Large intestine (tissue), 3 donors: ENCODE data around the gene ITPKB. TPM values are rescaled to one million over a fixed set of nuclear protein-coding genes. Genes with fewer than 3 reads are reported as not detected.

Experiments
- DNase-seq, 2 donors: peaks; one replicate each; pipeline versions ENCODE4 v3.0.0 to v3.0.0-alpha.2; 2013
- H3K27ac ChIP-seq: one replicate; pipeline ENCODE4 v1.5.1; 2013; ENCODE audit warnings: low read length
- H3K27me3 ChIP-seq: 2 replicates; pipeline ENCODE4 v1.6.1; 2013; ENCODE audit warnings: low read length; ENCODE audit not compliant: control insufficient read depth, insufficient read depth
- H3K36me3 ChIP-seq: 2 replicates; pipeline ENCODE4 v1.6.1; 2013; ENCODE audit warnings: low read length; ENCODE audit not compliant: control insufficient read depth, insufficient read depth
- H3K4me1 ChIP-seq: one replicate; pipeline ENCODE4 v1.6.1; 2013; ENCODE audit warnings: low read length; ENCODE audit not compliant: control insufficient read depth, insufficient read depth
- H3K4me3 ChIP-seq: one replicate; pipeline ENCODE4 v1.5.1; 2013; ENCODE audit warnings: low read length
- H3K9me3 ChIP-seq: one replicate; pipeline ENCODE4 v1.6.1; 2013; ENCODE audit warnings: mild to moderate bottlenecking, low read depth, low read length, moderate library complexity; ENCODE audit not compliant: control insufficient read depth
- WGBS: methylation state at CpG from one replicate; pipeline ENCODE4 v1.1.5; 2013; ENCODE audit warnings: low lambda C conversion rate; ENCODE audit not compliant: insufficient coverage; 5-methylcytosine and 5-hydroxymethylcytosine counted together
- polyA plus RNA-seq: library from polyadenylated mRNA; unstranded; fragments of 120-200 nt; gene quantifications from one replicate; pipeline ENCODE4 v1.2.1, GENCODE V29; 2013

The ITPKB gene
- polyA plus RNA-seq, 1 donor: 13.0 TPM

- no CpG with 5 or more reads among the region's 11 CpGs for WGBS
- Histone ChIP-seq H3K36me3 (peaks cover 5% of the 10 kb centered on the region), H3K27ac (no peak overlapping the region), H3K4me3 (no peak overlapping the region), H3K9me3 (no peaks in the 10 kb centered on the region), H3K4me1 (peaks cover 6% of the 10 kb centered on the region), H3K27me3 (no peaks in the 10 kb centered on the region)
- DNase-seq: no peak
Measured at GRCh38 chr1:226719596-226720387, 19.3 kb downstream of the ITPKB start.

GRCh38 chr1:226717256-226717909 lies 21.7 kb downstream of the ITPKB start:
- H3K27ac ChIP-seq: no peak overlapping the region
- H3K36me3 ChIP-seq: peaks cover 3% of the 10 kb centered on the region
- DNase-seq: no peak
- H3K4me1 ChIP-seq: no peaks in the 10 kb centered on the region
- no CpG with 5 or more reads among the region's 11 CpGs for WGBS
- no peaks in the 10 kb centered on the region for H3K27me3 ChIP-seq
- no peaks in the 10 kb centered on the region for H3K9me3 ChIP-seq
- no peak overlapping the region for H3K4me3 ChIP-seq

DNA sequence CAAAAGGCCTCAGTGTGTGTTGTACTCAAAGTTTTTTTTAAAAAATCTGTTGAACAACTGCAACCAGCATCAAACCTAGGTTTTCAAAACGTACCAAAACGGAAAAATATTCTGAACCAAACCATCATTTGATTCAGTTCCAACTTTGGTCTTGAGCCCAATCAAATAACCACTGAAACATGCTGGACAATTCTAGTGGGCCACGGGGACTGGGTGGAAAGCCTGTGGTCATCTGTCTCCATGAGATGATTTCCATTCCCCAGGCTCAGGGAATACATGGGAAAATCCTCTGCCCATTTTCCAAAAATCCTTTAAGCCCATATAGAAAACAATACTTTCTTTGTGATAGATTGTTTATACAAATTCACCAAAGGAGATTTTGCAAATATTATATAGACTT lies 22.5 kb downstream of the ITPKB start:
- WGBS: no CpG with 5 or more reads among the region's 3 CpGs
- no peak for DNase-seq
- H3K4me3 ChIP-seq: no peak overlapping the region
- no peaks in the 10 kb centered on the region for H3K9me3 ChIP-seq
- no peaks in the 10 kb centered on the region for H3K4me1 ChIP-seq
- no peaks in the 10 kb centered on the region for H3K36me3 ChIP-seq
- no peak overlapping the region for H3K27ac ChIP-seq
- H3K27me3 ChIP-seq: no peaks in the 10 kb centered on the region

GRCh38 chr1:226714148-226714547 lies 24.9 kb downstream of the ITPKB start:
- H3K27ac ChIP-seq: no peak overlapping the region
- peaks cover 3% of the 10 kb centered on the region for H3K4me1 ChIP-seq
- H3K4me3 ChIP-seq: no peak overlapping the region
- DNase-seq: no peak
- H3K36me3 ChIP-seq: no peaks in the 10 kb centered on the region
- no peaks in the 10 kb centered on the region for H3K9me3 ChIP-seq
- no peaks in the 10 kb centered on the region for H3K27me3 ChIP-seq

DNA sequence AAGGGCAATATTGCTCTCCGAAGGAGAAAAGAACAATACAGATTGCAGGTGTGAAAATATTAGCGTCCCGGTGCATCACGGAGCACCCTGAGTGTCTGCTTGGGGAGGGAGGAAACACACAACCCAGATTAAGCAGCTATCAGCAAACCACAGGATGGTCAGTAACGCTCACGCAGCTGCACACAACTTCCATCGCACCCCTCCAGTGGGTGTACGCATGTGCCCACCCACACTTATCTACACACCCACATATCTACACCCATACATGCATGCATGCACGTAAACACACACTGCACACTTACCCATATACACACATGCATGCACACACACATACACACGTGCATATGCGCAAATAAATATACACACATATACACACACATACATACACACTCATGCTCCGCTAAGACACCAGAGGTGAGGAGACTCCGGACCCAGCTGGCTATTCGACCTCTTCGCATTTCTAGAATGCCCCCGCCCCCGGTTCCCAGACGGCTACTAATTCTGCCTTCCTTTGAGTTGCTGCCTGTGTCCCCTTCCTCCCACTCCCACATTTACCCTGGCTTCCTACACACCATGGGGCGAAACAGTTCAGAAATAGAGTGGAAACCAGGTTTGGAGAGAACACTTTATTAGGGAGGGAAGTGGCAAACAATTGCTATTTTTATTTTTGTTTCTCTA lies 26.2 kb downstream of the ITPKB start:
- no peak overlapping the region for H3K27ac ChIP-seq
- DNase-seq: no peak
- no peaks in the 10 kb centered on the region for H3K27me3 ChIP-seq
- H3K4me1 ChIP-seq: peaks cover 3% of the 10 kb centered on the region
- no CpG with 5 or more reads among the region's 19 CpGs for WGBS
- no peaks in the 10 kb centered on the region for H3K9me3 ChIP-seq
- no peaks in the 10 kb centered on the region for H3K36me3 ChIP-seq
- H3K4me3 ChIP-seq: no peak overlapping the region

- Histone ChIP-seq H3K4me1 (peaks cover 3% of the 10 kb centered on the region), H3K27me3 (no peaks in the 10 kb centered on the region), H3K9me3 (no peaks in the 10 kb centered on the region), H3K27ac (no peak overlapping the region), H3K4me3 (no peak overlapping the region), H3K36me3 (no peaks in the 10 kb centered on the region)
- WGBS: no CpG with 5 or more reads among the region's 21 CpGs
- DNase-seq: no peak
Measured at GRCh38 chr1:226711976-226712741, 26.9 kb downstream of the ITPKB start.

DNA sequence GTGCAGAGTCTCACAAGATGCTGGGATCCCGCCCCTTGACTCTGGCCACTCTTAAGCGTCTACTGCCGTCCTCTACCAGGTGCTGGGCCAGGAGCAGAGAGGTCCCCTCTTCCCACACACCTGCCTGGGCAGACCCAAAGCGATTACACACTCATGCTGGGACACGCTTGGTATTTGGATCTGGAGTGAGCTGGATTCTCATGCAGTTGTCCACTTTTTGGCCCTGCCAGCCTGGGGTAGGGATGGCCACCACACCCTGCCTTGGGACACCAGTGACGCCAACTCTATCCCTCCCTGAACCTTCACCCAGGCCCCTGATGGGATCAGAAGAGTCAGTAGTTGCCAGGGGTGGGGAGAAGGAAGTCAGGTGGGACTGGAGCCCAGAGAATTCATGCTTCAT lies 28.6 kb downstream of the ITPKB start:
- Histone ChIP-seq H3K4me1 (peaks cover 3% of the 10 kb centered on the region), H3K9me3 (no peaks in the 10 kb centered on the region), H3K4me3 (no peak overlapping the region), H3K36me3 (no peaks in the 10 kb centered on the region), H3K27me3 (no peaks in the 10 kb centered on the region), H3K27ac (no peak overlapping the region)
- no CpG with 5 or more reads among the region's 6 CpGs for WGBS
- DNase-seq: no peak

DNA sequence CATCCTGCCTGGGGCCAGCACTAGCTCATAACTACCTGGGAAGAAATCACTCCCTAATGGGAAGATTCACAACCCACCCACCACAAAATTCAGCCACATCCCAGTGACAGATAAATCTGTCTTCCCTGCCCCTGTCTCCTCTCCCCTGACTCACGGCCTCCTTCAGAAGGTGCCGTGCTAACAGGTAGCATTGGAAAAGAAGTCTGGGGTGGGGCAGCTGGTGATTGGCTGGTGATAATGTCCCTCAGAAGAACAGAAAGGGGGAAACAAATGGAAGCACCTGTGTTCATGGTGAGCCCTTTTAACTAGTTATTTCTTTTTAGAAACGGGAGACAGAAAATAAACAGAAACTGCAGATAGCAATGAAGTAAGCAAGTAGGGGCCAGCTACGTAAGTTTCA lies 29.1 kb downstream of the ITPKB start:
- H3K4me1 ChIP-seq: peaks cover 3% of the 10 kb centered on the region
- H3K27ac ChIP-seq: no peak overlapping the region
- WGBS: 75% methylated on average over 2 of the region's 4 CpGs
- no peak overlapping the region for H3K4me3 ChIP-seq
- no peak for DNase-seq
- H3K36me3 ChIP-seq: no peaks in the 10 kb centered on the region
- H3K27me3 ChIP-seq: no peaks in the 10 kb centered on the region
- no peaks in the 10 kb centered on the region for H3K9me3 ChIP-seq

- Histone ChIP-seq H3K9me3 (no peaks in the 10 kb centered on the region), H3K36me3 (no peaks in the 10 kb centered on the region), H3K4me1 (peaks cover 3% of the 10 kb centered on the region), H3K27ac (no peak overlapping the region), H3K4me3 (no peak overlapping the region), H3K27me3 (no peaks in the 10 kb centered on the region)
- WGBS: no CpG with 5 or more reads among the region's 5 CpGs
- no peak for DNase-seq
Measured at GRCh38 chr1:226708967-226709396, 30.1 kb downstream of the ITPKB start.

GRCh38 chr1:226708342-226708780 lies 30.7 kb downstream of the ITPKB start:
- H3K36me3 ChIP-seq: no peaks in the 10 kb centered on the region
- no peaks in the 10 kb centered on the region for H3K9me3 ChIP-seq
- peaks cover 6% of the 10 kb centered on the region for H3K4me1 ChIP-seq
- H3K27ac ChIP-seq: no peak overlapping the region
- no CpG with 5 or more reads among the region's 6 CpGs for WGBS
- peak in 1 of 2 donors; percentile 33 for DNase-seq
- no peaks in the 10 kb centered on the region for H3K27me3 ChIP-seq
- no peak overlapping the region for H3K4me3 ChIP-seq
